ENCODE results near the gene ALK.

The ALK gene

GRCh38 chr2:29223851-29224692, 697.3 kb downstream of the ALK start:
- TF ChIP-seq, protein P1, sequence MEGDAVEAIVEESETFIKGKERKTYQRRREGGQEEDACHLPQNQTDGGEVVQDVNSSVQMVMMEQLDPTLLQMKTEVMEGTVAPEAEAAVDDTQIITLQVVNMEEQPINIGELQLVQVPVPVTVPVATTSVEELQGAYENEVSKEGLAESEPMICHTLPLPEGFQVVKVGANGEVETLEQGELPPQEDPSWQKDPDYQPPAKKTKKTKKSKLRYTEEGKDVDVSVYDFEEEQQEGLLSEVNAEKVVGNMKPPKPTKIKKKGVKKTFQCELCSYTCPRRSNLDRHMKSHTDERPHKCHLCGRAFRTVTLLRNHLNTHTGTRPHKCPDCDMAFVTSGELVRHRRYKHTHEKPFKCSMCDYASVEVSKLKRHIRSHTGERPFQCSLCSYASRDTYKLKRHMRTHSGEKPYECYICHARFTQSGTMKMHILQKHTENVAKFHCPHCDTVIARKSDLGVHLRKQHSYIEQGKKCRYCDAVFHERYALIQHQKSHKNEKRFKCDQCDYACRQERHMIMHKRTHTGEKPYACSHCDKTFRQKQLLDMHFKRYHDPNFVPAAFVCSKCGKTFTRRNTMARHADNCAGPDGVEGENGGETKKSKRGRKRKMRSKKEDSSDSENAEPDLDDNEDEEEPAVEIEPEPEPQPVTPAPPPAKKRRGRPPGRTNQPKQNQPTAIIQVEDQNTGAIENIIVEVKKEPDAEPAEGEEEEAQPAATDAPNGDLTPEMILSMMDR (IDR thresholded peaks at IDR 0.05; ENCODE audit: control extremely low read depth, extremely low read depth, low read depth, missing control alignments), result no peak
- CTCF ChIA-PET, result interaction anchor here (1.0 kb wide), 2 partner anchors 9 to 11 kb away, joined by 3 to 6 read pairs; no protein-coding TSS in a partner anchor
- DNase-seq (ENCODE audit: extremely low spot score), result no peak
- POLR2A ChIA-PET, result no interaction called here

DNA sequence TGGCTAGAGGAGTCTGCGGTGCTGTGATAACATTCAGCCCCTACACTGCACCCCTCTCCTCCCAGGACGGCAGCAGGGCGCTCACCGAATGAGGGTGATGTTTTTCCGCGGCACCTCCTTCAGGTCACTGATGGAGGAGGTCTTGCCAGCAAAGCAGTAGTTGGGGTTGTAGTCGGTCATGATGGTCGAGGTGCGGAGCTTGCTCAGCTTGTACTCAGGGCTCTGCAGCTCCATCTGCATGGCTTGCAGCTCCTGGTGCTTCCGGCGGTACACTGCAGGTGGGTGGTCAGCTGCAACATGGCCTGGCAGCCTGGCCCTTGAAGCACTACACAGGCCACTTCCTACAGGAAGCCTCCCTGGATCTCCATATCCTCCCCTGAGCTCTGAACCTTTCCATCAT, 698.1 kb downstream of the ALK start:
- no peak for DNase-seq (ENCODE audit: extremely low spot score)
- TF ChIP-seq, protein P1 (IDR thresholded peaks at IDR 0.05; ENCODE audit: control extremely low read depth, extremely low read depth, low read depth, missing control alignments), result no peak
- CTCF ChIA-PET, result no interaction called here
- POLR2A ChIA-PET, result no interaction called here

GRCh38 chr2:29222381-29223179, 698.8 kb downstream of the ALK start:
- ChIA-PET CTCF (no interaction called here), POLR2A (no interaction called here)
- TF ChIP-seq, protein P1 (IDR thresholded peaks at IDR 0.05; ENCODE audit: control extremely low read depth, extremely low read depth, low read depth, missing control alignments), result no peak
- DNase-seq (ENCODE audit: extremely low spot score), result no peak

- ChIA-PET POLR2A (no interaction called here), CTCF (interaction anchor here (1.2 kb wide), 1 partner anchor 13 kb away, joined by 3 read pairs; no protein-coding TSS in a partner anchor)
- TF ChIP-seq, protein P1 (IDR thresholded peaks at IDR 0.05; ENCODE audit: control extremely low read depth, extremely low read depth, low read depth, missing control alignments), result no peak
- no peak for DNase-seq (ENCODE audit: extremely low spot score)
These were observed 700.7 kb downstream of the ALK start for GRCh38 chr2:29220506-29221270.

GRCh38 chr2:29219374-29219773, 702.0 kb downstream of the ALK start:
- CTCF ChIA-PET, result interaction anchor here (1.2 kb wide), 1 partner anchor 11 kb away, joined by 3 read pairs; no protein-coding TSS in a partner anchor
- no peak for DNase-seq (ENCODE audit: extremely low spot score)
- TF ChIP-seq, protein P1 (IDR thresholded peaks at IDR 0.05; ENCODE audit: control extremely low read depth, extremely low read depth, low read depth, missing control alignments), result no peak
- POLR2A ChIA-PET, result no interaction called here

DNA sequence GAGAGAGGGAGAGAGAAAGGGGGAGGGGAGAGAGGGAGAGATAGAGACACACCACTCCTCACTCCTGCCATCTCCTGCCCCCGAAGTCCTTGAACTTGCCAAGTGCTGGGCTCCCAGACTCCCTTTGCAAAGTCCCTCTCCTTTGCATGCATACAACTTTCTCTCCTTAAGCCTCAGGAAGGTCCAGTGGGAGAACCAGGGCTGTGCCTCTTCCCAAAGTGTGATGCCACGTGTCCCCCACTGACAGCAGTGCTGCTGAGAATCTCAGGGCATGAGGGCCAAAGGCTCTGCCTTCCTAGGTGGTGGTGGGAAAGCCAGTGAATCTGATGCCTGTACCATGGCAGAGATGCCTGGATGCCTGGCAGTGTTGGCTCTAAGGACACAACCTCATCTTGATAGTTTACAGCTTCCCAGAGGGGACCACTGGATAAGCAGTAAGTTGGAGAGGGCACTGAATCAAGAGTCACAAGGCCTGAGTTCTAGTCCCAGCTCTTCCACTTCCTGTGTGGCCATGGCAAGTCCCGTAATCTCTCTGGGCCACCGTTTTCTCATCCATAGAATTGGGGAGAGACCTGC, 702.7 kb downstream of the ALK start:
- CTCF ChIA-PET, result no interaction called here
- TF ChIP-seq, protein P1 (IDR thresholded peaks at IDR 0.05; ENCODE audit: control extremely low read depth, extremely low read depth, low read depth, missing control alignments), result no peak
- DNase-seq (ENCODE audit: extremely low spot score), result no peak
- POLR2A ChIA-PET, result no interaction called here

Data from GM10248 (cell line).